ENCODE results near the gene SUSD3. TPM values are rescaled to one million over a fixed set of nuclear protein-coding genes. Genes with fewer than 3 reads are reported as not detected.
"Not testable (repeated sequence)": the region's sequence is repeated elsewhere in the genome, so short reads cannot be mapped to it uniquely, and the experiment has no call there.

The SUSD3 gene
- total RNA-seq: 0.96 TPM

DNA sequence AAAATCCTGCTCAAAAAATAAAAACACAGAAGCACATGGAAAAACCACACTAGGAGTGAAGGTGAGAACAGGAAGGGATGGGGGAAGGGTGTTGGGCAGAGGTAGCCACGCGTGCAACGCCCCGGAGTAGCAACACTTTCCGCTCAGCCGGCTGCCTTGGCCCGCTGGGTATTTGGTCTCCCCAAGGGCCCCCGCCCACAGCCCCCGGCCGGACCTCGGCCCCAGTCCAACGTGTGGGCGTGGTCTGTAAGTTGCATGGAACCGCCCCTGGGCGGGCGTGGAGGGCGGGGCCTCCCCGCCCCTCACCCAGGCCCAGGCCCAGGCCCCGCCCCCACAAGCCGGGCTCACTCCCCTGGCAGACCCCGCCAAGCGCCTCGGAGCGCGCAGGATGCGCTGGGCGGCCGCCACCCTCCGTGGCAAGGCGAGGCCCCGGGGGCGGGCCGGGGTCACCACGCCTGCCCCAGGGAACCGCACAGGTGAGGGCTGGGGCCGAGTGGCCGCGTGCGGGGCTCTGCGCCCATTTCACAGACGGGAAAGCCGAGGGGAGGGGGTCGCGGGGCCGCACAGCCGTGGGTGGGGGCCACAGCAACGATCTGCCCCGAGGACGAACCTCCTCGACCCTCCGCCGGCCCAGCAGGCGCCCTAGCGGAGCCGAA is at the start of gene SUSD3:
SUSD3 (plus strand) TSS at position 347 of the 656 bp plus-strand sequence; CDS start at position 389, 42 bp downstream.
- peak; percentile 66 for ATAC-seq

DNA sequence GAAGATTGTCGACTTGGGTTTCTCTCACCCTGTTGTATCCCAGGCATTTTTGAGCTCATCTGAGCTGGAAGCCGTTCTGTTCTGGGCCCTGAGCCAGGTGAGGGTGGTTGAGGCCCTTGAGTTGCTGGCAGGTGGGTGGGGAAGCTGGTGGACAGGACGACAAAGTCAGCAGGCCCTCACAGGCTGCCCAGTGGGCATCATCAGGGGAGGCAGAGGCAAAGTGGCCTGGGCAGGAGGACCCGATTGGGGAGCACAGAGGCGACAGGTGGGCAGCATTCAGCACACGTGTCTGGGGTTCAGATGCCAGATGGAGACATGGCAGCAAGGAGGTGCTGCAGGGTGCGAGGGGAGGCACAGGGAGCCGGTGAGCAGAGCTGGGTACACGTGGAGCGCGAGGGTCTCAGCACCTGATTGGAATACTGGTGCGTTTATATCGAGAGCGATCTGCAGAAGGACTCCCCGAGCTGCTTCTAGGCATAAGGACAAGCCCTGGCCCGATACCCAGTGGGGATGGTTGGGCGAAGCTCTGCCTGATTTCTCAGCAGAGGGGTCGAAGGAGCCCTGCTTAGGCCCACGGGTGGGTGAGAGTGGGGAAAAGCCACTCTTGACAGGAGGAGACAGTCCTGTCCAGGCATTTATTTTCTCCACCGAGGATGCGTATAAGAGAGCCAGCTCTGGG is 49.0 kb upstream of the SUSD3 start:
- ATAC-seq: no peak

DNA sequence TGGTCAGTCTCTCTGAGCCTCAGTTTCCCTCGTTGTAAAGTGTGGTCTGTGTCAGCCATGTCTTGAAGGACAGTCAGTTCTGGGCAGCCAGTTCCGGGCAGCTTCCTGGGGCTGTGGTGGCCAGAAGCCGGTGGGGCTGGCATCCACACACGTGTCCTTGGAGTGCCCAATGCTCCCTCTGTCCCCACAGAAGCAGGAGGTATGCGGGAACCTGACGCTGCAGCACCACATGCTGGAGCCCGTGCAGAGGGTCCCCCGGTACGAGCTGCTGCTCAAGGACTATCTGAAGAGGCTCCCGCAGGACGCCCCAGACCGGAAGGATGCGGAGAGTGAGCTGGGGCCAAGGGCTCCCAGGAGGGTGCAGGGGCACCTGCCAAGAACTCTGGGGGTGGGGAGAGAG is 48.4 kb upstream of the SUSD3 start:
- no peak for ATAC-seq

DNA sequence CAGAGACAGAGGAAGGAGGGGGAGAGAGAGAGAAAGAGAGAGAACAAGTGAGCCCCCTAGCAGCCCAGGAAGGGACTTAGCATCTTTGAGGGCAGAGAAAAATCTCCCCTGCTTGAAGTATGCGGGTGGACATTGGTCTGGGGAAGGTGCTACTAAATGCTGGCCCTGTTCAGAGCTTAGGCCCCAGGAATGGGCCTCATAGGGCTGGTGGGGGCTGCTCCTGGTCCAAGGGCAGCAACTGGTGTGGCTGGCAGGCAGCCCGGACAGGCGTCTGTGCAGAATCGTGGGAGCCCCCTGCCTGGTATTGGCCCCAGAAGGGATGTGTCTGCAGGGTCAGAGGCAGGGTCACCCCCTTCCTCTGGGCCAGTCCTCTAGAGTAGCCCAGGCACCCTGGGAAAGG is 47.8 kb upstream of the SUSD3 start:
- ATAC-seq: no peak

DNA sequence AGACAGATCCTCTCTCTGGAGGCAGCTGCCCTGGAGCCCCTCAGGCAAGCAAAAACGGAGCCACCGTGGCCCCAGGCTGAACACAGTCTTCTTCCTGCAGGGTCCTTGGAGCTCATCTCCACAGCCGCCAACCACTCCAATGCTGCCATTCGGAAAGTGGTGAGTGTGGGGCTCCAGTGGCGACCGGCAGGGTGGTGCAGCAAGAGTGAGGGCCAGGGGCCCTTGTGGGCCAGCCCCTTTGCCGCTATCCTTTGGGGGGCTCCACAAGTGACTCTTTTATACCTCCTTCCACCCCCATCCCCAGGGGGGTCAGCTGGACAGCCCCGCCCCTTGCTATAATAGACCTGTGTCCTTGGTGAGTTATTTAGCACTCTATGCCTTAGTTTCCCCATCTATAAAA is 47.4 kb upstream of the SUSD3 start:
- peak; percentile 11 for ATAC-seq

DNA sequence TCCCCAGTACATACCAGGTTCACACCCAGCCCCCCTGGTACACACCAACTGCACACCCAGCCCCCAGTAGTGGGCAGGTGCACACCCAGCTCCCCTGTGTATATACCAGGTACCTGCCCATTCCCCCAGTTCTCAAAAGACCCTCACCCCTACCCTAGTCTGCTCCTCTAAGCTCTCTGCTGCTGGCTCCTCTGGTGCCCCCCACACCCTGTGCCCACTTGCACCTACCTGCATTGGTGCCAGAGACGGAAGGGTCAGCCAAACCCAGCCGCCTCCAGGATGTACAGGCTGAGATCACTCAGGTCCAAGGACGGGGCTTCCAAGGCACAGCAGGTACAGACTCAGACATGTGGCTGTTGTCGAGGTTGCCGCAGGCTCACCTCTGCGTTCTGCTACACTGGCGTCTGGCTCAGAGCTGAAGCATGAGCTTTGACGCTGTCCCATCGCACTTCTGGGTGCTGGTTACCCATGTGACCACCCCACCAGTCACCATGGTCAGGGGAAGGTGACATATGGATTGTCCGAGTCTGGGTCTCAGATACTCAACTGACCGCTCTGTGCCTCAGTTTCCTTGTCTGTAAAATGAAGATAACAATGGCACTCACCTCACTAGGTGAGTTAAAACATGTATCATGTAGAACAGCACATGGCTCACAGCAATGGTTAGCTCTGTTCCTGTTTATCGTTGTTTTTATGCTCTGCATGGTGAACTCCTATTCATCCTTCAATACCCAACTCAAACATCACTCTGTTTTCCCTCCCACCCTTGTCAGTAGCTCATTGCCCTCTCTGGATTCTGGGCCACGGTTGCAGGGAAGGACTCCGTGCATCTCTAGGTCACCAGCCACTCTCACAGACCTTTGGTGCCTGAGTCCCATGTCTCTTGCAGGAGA is 45.3 kb upstream of the SUSD3 start:
- ATAC-seq: peak; percentile 9

DNA sequence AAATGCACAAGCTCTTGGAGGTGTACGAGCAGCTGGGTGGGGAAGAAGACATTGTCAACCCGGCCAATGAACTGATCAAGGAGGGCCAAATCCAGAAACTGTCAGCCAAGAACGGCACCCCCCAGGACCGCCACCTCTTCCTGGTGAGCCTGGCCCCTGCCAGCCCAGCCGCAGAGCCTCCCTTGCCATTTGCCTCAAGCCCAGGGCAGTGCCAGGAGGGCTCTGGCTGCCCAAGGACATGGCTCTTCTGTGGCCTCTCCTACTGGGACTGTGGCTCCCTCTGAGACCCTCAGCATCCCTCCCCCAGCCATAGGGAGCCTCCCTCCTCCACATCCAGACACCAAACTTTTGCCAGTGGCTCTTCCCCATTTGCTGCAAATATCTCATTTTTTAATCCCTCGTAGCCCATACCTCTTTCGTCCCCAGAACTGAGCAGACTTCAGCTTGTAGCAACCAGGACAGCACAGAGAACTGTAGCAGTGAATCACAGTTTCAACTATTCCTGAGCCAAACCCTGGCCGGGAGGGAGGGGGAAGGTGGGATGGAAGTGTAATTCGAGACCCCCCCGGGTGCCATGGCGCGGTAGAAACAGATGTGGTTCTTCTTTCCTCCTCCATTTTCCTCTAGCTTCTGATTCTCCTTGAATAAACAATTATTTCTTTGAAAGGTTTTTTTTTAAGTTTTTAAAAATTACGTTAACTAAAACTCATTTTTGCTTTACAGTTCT is 44.5 kb upstream of the SUSD3 start:
- no peak for ATAC-seq

DNA sequence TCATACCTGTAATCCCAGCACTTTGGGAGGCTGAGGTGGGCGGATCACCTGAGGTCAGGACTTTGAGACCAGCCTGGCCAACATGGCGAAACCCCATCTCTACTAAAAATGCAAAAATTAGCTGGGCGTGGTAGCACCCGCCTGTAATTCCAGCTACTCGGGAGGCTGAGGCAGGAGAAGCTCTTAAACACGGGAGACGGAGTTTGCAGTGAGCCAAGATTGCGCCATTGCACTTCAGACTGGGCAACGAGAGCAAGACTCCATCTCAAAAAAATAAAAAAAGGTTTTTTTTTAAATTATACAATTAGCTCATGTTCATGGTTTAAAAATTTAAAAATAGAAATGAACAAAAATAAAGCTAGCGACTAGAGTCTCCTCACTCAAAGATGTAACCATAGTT is 43.3 kb upstream of the SUSD3 start:
- not testable (repeated sequence) for ATAC-seq

DNA sequence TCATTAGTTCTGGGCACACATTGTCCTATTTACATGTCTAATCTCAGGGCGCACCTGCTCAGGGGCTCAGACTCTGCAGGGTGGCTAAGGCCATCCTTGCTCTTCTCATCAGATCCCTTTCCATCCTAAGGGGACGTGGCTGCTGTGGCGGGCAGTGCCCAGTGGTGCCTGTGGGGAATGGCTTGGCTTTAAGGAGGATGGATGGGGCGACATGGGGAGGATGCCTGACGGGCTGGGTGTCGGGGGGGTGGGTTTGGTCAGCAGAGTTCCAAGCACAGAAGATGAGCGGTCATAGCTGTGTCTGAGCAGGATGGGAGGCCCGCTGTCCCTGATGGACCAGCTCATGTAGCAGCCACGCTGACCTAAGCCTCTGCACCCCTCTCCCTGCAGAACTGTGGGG is 40.9 kb upstream of the SUSD3 start:
- no peak for ATAC-seq

DNA sequence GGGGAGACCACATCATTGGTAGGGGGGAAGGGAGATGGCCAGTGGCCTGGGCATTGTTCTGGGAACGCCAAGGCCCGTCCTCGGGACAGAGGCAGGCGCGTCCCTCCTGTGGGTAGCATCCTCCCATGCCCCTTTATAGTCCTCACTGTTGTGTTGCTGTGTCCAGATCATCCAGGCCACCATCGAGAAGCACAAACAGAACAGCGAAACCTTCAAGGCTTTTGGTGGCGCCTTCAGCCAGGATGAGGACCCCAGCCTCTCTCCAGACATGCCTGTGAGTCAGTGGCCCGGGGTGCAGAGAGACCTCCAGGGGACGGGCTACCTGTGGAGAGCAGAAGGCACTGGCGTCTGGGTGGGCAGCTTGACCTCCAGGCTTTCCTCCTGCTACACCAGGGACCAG is 38.4 kb upstream of the SUSD3 start:
- no peak for ATAC-seq

DNA sequence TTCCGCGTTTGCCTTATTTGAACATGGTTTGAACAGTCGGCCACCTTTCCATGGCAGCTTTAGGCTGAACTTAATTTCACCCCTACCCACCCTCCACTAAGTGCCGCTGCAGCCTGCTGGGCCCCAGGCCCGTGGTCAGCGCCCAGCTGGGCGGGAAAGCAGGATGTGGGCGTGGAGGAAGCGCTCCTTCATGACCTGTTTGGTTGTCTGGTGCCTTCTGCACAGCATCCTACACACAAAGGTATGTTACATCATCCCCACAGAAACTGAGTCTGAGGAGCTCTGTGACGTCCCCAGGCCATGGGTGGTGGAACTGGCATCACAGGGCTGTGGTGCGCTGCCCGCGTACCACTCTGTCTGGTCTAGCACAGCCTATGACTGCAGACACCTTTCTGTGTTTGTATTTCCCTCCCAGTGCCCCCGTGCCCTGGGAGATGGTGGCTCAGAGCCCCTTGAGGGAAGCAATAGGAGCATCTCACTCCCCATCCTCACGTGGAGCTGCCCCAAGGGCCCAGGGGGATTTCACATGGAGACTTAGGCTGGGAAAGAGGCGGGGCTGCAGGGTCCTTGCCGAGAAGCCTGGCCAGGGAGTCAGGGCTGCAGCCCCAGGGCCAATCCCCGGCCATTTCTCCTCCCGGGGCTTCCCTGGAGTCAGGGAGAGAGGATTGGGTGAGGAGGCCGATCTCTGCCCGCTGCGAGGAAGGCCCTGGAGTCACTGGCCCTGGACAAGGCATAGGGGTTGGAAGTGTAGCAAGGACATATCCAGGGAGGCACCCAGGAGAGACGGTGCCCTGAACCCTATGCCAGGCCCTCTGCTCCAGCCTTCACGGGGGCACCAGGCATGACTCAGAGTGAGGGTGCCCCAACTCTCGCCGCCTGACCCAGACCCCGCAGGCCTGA is 37.5 kb upstream of the SUSD3 start:
- ATAC-seq: peak; percentile 10

DNA sequence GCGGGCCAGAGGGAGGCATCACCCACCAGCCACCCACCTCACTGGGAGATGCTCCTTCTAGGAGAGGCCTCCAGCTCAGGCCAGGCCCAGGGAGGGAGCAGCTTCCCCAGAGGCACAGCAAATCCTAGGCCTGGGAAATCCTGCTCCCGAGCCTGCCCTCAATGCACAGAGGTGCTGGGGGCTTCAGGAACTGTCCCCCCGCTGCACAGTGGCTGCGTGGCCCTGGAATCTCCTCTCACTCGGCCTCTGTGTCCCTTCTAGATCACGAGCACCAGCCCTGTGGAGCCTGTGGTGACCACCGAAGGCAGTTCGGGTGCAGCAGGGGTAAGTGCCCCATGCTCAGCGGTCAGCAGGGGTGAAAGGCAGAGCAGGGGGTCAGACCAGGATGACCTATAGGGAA is 36.4 kb upstream of the SUSD3 start:
- no peak for ATAC-seq

DNA sequence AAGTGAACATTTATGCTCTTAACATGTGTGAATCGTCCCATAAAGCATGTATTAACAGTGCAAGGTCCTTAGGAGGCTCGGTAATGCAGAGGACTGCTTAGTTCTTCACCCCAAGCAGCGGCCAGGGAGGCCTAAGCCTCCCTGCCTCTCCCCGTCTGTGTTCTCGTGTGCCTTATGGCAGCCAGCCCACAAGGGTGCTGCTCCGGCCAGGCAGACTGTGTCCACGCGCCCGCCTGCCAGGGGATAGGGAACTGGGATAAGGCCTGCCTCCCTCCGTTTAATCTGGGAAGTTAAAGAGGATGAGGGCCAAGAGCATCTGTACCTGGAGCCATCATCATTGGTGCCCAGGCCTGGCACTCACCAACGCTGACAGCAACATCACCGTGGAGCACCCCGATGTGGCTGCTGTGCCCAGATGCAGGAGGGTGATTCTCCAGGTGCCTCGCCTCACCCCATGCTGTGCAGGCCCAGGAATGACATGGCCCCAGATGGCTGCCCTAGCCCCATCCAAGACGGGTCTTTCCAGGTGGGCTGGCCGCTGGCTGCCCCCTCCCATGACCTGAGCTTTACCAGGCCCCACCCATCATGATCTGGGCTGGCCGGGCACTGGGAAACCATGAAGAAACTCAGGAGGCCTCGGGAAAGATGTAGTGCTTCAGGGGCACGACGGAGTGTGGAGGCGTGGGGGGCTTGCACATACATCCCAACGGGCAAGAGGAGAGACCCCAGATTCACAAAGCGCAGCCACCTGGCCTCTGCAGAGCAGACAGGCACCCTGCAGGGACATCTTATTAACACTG is 35.6 kb upstream of the SUSD3 start:
- ATAC-seq: no peak

DNA sequence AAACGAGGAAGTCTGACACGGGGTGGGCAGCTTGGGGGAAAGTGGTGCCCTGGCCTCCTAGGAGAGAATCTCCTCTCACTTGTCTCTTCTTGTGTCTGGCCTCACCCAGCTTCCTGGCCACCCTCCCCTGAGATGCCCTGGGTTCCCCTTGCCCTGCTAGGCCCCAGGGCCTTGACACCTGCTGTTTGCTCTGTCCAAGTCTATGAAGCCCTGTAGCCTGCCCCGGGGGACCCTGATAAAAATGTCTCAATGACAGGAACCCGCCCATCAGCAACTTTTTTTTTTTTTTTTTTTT is 35.0 kb upstream of the SUSD3 start:
- no peak for ATAC-seq

DNA sequence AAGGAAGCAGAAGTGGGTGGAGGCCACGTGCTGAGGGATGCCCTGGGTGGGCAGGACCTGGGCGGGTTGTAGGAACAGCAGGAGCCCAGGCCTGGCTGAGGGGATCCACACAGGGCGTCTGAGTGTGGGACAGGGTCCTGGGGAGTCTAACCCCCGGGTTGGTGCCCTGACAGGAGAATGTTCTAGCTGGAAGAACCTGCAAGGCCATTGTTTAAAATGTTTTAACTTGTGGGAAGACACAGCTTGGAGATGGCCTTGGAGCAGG is 33.9 kb upstream of the SUSD3 start:
- ATAC-seq: no peak

DNA sequence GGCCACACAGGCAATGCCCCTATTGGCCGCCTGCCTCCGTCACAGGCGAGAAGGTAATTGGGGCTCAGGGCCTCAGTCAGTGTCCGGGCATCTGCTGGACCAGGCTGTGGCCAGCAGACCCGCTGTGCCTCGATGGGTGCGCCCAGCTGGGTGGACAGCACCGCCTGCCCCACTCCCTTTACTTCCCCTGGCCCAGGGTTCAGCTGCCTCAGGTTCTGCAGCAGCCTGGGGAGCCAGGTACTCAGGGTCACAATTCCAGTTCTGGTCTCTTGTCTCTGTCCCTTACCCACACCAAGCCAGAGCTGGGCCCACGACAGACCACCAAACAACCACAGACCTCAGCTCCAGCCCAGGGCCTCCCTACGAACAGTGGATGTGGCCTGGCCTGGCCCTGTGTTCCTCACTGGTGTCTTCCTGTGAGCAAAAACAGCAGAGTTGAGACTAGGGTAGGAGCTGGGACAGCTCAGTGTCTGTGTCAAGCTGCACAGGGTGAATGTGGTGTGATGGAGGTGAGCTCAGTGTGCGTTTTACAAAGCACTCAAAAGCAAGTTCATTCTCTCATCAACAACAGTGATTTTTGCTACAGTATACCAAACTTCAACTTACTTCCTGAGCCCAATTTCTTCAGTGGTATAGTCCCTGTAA is 33.4 kb upstream of the SUSD3 start:
- ATAC-seq: no peak

DNA sequence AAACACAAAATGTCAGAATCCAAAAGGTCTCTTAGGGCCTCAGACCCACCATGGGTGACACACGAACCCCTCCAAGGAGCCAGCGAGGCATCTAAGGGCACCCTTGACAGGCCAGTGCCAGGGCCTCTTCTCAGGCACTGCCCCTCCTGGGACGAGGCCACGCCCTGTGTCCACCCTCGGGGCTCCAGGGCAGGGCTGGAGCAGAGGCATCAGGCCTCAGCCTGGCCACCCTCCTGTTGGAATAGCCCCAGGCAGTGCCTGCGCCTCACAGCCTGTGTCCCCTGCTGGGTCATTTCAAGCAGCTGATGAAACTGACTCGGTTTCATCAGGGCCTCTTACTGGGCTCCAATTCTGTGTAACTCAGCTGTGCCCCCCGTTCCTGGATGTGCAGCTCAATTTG is 32.8 kb upstream of the SUSD3 start:
- ATAC-seq: no peak

DNA sequence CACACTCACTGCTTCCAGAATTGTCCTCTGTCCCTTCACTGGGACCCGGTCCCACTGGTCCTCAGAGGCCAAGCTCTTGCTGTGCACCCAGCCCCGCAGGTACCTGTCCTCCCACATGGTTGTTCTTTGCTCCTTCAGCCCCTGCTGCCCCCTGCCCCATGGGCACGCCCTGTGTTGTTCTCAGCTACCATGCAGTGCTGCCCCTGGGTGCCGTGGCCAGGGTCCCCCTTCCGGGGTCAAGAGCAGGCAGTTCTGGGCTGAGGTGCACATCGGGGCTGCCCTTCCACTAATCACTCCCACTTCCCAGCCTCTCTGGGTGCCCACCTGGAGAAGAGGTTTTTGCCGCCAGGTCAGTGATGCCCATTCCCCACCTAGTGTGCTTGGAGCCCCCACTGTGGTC is 31.9 kb upstream of the SUSD3 start:
- ATAC-seq: no peak

DNA sequence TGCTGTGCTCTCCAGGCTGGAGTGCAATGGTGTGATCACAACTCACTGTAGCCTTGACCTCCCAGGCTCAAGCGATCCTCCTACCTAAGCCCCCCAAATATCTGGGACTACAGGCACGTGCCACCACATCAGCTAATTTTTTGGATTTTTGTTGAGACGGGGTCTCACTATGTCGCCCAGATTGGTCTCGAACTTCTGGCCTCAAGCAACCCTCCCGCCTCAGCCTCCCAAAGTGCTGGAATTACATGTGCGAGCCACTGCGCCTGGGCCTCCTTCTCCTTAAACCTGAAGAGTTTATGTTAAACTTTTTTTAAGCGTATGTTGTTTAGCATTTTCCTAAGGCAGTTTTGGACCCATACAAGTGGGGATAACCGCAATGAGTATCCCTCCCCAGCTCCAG is 30.8 kb upstream of the SUSD3 start:
- no peak for ATAC-seq

DNA sequence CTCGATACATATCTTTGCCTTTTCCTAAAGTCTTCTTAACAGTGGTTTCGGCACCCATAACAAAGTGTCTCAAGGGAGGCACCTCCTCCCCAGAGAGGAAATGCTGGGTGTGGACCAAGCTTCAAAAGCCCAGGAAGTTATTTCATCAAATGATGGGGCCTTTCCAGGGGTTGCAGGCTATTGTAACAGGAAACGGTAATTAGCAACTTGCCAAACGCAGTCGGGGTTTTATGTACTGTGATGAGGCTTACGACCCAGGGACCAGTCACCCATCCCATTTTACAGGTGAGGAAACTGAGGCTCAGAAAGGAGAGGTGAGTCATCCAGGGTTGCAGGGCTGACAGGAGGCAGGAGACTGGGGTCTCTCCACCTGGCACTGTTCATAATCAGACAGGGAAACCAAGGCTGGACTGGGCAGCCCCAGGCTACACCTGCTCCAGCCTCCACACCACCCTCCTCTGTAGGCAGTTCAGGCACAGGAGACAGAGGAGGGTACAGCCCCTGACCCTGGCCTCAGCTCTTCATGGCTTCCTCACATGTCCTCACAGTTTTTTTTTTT is 30.0 kb upstream of the SUSD3 start:
- peak; percentile 25 for ATAC-seq
